GM19035 (cell line): ENCODE results near the gene STAT2.
"Not testable (repeated sequence)": the region's sequence is repeated elsewhere in the genome, so short reads cannot be mapped to it uniquely, and the experiment has no call there.

Source experiments
- ATAC-seq: cut with Tn5 transposase; IDR thresholded peaks from one replicate; pipeline ENCODE4 v1.9.1; 2021; ENCODE audit not compliant: unreplicated experiment

Gene STAT2

DNA sequence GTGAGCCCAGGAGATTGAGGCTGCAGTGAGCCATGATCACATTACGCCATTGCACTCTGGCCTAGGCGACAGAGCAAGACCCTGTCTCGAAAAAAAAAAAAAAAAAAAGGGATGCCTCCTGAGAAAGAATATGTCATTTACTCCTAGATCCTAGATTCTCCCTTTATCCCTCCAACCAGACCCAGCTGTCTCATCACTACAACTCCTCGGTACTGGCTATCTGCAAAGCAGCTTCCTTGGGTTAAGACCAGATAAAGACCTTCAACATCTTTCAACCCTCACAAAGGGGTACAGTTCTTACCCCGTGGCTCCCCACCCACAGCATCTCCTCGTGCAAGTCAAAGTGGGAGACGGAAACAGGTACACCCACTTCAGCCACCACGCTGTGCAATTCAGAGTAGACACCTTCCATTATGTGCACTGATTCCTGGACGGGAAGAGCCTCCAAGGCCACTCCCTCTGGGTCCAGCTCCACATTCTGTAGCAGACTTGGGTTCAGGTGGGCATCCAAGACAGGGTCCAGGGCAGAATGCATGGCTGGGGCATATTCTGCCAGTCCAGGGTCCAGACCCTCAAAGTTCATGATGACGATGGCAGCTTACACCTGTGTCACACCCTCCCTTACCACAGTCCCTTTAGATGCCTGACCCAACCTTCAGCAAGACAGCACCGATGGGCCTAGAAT is 27.3 kb downstream of the STAT2 start:
- no peak for ATAC-seq

DNA sequence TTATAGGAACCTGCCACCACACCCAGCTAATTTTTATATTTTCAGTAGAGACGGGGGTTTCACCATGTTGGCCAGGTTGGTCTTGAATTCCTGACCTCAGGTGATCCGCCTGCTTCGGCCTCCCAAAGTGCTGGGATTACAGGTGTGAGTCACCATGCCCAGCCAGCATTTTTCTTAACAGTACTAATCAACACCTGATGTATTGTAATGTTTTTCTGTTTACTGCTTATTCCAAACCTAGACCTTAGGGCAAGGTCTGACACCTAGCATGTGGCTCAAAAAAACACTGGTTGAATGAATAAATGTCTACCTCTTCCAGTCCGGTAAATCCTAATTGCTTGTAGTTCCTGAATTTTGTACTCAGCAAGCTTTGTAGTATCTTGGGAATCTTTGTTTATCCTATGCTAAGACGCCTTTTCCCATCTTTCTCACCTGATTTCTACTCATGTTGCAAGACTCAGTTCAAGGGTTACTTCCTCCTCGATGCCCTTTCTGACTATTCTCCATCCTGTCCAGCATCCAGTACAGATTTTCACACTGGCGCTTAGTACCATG is 28.9 kb downstream of the STAT2 start:
- no peak for ATAC-seq

DNA sequence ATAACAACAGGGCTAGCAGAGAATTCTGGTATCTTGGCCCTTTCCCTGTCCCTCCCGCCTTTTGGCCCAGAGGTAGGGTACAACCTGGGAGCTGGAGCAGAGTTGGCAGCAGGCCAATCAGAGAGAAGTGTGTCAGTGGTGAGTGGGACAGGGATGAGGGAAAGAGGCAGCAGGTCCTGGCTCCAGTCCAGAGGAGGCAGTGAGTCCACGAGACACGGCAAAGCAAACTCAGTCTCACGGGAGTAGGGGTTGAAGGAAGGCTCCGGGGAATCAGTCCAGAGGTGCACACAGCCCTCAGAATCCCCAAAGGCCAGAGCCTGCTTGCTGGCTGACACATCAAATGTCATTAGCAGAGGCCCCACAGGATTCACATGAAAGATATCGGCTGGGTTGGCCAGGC is 33.4 kb downstream of the STAT2 start:
- ATAC-seq = no peak

DNA sequence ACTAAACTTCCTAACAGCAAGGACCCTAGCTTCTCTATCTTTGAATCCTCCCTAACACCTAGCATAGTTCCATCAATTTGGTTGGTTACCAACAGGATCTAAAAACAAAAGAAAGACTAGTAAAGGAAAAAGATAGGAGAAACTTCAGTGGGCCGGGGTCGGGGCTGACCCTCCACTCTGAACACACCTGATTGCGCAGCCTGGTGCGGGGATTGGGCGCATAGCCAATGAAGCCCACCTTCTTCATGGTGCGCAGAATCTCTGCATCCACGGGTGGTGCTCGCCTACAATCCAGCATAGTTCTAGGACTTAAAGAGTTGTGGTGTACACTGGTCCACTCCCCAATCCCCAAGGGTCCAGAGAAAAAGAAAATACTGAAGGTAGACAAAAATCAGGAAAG is 33.8 kb downstream of the STAT2 start:
- ATAC-seq = no peak

DNA sequence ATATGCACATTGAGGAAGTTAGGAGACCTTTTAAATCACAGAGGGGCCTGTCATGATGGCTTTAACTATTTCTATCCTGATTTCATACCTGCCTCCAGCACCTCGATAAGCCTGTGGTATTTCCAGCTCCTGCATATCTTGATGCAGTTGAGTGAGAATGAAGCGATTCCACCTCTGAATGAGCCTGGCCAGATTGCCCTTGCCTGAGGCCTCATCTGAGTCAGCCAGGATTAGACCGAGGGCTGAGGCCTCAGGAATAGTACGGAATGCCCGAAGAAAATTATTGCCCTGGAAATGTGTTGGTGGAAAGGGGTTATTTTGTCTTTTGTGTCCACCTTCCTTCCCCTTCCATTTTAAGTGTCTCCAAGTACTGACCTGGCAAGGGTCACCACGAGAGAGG is 35.7 kb downstream of the STAT2 start:
- ATAC-seq = no peak

DNA sequence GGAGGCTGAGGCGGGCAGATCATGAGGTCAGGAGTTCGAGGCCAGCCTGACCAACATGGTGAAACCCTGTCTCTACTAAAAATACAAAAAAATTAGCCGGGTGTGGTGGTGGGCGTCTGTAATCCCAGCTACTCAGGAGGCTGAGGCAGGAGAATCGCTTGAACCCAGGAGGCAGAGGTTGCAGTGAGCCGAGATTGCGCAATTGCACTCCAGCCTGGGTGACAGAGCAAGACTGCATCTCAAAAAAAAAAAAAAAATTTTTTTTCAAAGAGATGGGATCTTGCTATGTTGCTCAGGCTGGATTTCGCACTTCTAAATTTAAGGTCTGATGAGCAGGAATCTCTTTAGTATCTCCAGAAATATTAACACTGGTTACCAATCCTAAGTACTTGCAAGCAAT is 38.3 kb downstream of the STAT2 start:
- not testable (repeated sequence) for ATAC-seq

DNA sequence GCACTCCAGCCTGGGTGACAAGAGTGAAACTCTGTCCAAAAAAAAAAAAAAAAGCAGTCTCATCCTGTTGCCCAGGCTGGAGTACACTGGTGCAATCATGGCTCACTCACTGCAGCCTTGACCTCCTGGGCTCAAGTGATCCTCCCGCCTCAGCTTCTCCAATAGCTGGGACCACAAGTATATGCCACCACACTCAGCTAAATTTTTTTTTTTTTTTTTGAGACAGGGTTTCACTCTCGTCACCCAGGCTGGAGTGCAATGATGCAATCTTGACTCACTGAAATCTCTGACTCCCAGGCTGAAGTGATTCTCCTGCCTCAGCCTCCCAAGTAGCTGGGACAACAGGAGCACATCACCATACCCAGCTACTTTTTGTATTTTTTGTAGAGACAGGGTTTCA is 38.9 kb downstream of the STAT2 start:
- no peak for ATAC-seq

DNA sequence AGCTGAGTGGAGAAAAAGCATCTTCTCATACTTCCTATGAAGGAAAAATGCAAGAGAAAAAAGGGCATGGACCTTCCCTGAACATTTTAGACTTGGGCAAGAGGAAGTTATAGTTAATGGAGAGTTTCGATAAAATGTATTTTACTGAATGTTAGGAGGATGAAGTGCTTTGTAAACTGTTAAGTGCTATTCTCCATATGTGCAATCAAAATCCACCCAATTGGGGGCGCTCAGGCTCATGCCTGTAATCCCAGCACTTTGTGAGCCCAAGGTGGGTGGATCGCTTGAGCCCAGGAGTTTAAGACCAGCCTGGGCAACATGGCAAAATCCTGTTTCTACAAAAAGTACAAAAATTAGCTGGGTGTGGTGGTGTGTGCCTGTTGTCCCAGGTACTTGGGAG is 42.2 kb downstream of the STAT2 start:
- ATAC-seq = no peak

DNA sequence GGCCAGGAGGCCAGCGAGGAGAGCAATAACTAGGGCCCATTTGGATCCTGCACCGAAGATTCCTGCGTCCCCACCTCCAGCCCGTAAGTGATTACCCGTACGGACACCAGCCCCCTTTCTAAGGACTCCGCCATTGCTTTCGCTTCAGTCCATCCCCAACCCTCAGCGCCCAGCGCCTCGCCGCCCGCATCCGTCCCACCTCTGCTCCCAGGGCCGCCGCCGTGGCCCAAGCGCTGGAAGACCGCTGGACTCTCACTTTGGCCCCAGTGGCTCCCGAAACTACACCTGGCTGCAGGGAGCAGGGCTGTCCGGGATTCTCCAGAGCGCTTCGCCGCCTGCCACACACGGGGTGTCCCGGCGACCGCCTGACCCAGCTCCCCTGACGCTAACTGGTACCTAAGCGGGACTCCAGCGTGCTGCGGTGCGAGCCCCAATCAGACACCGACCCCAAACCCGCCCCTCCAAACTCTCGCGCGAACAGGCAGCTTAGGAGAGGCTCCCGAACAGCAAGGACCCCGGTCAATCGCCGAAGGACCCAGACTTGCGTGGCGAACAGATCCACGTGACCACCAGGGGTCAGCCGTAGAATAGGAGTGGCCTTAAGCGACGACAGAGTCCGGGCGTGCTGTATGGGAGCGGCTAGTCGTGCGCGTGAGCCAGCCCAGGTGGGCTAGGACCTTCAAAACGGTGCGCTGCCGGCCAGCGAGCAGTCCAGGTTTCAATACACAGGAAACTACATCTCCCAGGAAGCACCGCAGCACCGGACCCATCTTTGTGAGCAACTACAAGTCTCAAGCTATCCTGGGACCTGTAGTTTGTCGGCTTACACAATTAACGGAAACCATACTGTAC is 44.1 kb downstream of the STAT2 start, which contains the start of gene CNPY2:
Gene CNPY2, minus strand, starts transcription at position 367 of the 852 bp plus-strand sequence. CDS start 771 bp downstream, outside the sequence.
- peak; percentile 88 for ATAC-seq

DNA sequence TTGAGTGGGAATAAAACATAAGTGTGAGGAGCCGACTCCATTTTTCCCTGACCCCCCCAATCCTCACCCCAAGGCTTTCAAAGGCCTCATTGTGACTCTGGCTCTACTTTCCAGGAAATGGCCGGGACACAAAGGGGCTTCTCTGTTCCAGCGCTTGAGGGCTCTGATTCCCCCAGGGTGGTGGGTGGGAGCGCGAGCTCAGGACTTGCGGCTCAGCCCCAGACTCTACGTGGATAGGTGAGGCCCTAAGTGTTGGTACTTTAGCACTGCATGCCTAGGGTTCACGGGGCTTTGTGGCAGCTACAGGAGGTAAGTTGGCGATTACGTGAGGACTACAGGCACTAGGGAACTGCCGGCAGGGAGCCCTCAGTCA is 44.7 kb downstream of the STAT2 start:
- no peak for ATAC-seq

DNA sequence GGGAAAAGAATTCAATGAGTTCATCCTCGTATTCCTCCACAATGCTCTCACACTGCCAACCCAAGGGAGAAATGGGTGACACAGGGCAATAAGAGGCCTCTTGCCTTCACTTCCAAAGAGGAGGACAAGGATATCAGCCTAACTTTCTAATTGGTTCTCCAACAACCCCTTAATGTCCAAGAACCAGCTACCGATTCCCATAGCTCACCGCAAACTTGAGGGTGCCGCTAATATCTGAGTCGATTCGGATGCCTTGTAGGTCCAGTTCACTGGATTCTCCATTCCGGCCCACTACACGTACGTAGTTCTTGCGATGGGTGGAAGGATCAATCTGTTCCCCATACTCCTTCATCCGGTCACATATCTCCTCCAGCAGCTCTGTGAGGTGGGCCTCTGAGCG is 48.9 kb downstream of the STAT2 start:
- ATAC-seq = no peak

DNA sequence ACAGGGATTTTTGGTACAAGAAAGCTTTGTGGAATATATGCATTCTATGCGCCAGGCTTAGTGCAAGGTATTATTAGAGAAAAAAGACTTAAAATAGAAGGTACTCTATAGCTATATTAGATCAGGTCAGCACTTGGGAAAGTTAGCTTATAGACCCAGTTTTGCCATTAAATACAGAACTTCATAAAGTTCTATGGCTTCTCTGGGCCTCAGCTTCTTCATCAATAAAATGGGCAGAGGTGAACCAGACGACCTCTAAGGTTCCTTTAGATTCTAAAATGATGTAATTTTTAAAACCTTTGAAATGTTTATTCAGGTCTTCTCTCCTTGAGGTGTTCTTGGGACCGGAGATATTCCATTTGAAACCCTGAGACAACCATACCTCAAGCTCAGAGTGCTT is 51.2 kb downstream of the STAT2 start:
- ATAC-seq = no peak

DNA sequence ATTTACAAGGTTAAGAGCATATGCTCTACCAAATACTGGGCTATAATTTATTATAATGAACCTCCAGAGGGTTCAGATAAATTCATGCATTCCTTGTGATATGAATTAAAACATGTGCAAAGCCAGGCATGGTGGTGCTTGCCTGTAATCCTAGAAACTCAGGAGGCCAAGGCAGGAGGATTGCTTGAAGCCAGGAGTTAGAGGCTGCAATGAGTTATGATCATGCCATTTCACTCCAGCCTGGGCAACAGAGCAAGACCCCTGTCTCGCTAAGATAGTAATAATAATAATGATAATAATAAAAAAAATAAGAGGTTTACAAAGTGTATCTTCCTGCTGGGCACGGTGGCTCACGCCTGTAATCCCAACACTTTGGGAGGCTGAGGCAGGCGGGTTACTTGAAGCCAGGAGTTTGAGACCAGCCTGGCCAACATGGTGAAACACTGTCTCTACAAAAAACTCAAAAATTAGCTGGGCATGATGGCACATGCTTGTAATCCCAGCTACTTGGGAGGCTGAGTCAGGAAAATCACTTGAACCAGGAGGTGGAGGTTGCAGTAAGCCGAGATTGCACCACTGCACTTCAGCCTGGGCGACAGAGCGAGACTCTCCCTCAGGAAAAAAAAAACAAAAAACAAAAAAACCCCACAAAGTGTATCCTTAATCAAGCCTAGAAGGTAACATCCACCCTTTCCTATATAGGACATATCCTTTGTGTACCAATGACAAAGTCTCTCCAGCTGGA is 52.5 kb downstream of the STAT2 start:
- ATAC-seq = no peak

DNA sequence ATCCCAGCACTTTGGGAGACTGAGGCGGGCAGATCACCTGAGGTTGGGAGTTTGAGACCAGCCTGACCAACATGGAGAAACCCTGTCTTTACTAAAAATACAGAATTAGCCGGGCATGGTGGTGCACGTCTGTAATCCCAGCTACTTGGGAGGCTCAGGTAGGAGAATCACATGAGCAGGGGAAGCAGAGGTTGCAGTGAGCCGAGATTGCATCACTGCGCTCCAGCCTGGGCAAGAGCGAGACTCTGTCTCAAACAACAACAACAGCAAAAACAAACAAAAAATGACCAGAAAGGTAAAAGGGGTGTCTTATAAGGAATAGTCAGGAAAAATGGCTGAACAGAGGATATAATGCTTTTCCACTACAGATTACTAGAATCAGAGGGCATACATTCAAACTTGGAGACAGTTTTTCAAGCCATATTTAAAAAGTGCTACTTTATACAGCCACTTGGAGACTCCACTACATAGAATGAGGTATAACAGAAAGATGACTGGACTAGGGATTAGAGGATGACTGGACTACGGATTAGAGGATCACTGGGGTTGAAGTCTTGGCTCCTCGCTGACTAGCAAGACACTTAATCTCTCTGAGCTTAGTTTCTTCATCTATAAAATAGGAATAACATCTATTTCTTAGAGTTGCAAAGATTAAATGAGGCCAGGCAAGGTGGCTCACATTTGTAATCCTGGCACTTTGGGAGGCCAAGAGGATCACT is 54.9 kb downstream of the STAT2 start:
- ATAC-seq = no peak

DNA sequence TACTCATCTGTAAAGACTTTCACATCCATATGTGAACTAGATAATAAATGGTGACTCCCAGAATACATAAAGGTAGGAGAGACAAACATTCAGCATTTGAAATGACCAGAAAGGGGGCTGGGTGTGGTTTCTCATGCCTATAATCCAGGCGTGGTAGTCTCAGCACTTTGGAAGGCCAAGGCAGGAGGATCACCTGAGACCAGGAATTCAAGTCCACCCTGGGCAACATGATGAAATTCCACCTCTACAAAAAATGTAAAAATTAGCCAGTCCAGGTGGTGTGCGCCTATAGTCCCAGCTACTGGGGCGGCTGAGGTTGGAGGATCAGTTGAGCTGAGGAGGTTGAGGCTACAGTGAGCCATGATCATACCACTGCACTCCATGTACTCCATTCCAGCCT is 55.6 kb downstream of the STAT2 start:
- ATAC-seq = no peak

DNA sequence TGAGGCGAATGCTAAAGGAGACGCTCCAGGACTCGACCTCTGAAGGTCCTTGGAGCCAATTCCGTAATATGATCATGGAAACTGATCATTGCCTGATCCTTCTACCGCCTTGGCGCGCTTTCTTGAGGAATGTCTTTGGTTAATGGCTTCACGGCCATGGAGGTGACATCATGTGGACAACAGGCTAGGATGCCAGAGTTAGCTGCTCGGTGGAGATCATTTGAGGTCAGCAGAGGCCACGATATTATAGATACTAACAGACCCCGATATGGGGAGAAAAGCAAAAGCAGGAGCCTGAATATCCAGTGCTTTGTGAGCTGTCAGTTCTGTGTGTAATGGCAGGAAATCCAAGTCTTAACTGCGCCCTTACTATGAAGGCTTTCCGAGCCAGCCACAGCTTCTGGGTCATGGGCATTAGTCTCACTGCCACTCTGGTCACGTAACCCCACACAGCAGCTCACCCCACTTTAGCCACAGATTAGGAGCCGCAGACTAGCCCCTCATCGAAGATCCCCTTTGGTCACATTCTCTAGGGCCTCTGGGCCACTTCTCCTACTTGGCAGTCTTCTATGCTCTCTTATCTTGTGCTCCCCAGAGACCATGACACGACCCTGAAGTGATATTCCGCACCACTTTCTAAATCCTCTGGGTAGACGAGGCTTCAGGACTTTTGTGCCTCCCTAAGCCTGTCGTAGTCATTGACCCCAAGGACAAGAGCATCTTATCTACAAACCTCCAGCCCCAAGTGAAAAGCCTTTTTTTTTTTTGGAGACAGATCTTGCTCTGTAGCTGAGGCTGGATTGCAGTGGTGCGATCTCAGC is 59.1 kb downstream of the STAT2 start:
- ATAC-seq = no peak

DNA sequence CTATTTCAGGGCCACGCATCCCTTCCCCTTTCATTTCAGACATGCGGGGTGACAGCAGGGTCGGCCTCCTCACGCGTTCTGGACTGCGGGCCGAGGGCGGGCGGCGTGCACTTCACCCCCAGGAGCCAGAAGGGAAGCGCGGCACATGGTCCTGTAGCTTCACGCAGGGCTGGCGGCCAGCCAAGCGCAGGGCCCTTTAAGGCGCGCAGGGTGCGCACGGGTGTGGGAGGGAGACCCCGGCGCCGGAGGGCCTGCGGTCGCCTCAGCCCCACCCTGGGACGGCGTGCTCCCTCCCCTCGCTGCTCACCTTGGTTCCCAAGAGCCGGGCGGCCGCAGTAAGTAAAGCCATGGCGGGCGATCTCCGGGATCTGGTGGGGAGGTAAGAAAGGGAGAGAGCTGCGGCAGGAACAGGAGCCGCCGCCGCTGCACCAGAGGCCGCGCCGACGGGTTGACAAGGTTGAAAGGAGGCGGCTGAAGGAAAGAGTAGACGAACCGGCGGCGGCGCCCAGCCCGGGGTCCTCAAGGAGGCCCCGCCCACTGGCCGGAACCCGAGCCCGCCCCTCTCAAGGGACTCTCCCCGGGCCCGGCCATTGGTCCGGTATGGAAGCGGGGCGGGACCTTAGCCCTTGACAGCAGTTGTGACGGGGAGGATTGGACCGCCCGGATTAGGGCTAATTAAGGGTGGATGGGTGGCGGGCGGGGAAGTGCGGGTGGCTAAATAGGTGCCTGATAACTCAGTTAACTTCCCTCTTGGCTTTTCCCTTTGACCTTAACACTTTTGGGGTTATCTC is 59.9 kb downstream of the STAT2 start, which contains the start of gene CS:
Gene CS, minus strand, starts transcription at position 478 of the 791 bp plus-strand sequence. Its CDS starts 129 bp downstream, at position 349.
- peak; percentile 93 for ATAC-seq

DNA sequence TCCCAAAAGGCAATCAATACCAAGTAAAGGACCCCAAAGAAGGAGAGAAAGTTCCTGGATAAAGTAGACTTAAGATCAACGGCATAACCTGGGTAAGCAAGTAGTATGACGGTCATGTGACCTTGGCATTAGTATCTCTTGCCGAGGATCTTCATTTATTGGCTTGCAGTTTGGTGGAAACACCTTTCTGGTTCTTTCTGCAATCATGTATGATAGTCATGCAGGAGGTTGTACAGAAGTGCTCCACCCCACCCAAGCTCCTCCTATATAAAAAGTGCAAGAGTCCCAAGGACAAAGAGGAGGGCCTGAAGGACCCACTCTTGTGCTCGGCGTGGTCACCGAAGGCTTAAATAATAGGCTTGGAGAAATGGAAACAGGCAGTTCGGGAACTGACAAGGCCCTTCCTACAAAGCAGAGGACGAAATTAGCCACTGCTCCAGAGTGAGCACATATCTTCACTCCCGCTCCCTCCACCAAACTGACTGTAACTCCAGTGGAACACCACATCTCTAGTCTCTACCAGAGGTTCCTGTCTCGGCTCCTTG is 60.5 kb downstream of the STAT2 start:
- ATAC-seq = peak; percentile 5

DNA sequence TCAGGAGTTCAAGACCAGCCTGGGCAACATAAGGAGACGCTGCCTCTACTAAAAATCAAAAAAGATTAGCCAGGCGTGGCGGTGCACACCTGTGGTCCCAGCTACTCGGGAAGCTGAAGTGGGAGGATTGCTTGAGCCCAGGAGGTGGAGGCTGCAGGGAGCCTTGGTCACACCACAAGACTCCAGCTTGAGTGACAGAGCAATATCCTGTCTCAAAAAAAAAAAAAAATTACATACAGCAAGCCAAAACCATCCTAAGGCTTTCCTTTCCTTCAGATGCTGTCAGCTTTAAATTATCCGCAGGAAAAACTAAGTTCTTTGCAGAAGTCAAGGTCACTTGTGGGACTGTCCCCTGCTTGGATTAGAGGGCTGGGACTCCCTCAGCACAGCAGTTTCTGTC is 61.1 kb downstream of the STAT2 start:
- no peak for ATAC-seq
